GM21447 (cell line): ENCODE measurements around the gene PPP4C.
"Not testable (repeated sequence)": the region's sequence is repeated elsewhere in the genome, so short reads cannot be mapped to it uniquely, and the experiment has no call there.

Experiments
- ATAC-seq: cut with Tn5 transposase; IDR thresholded peaks from one replicate; pipeline ENCODE4 v1.9.1; 2021; ENCODE audit not compliant: unreplicated experiment

Gene PPP4C

GRCh38 chr16:30075503-30076275 lies at the start of gene PPP4C:
Gene PPP4C (plus strand): TSS chr16:30075994. CDS start chr16:30076378, 384 bp downstream.
- ATAC-seq: peak; percentile 73

- no peak for ATAC-seq
These were observed 49.3 kb upstream of the PPP4C start for GRCh38 chr16:30026449-30026848.

- no peak for ATAC-seq
These were observed 48.0 kb upstream of the PPP4C start for GRCh38 chr16:30027588-30028437.

GRCh38 chr16:30028438-30029076 lies 47.2 kb upstream of the PPP4C start:
- ATAC-seq: no peak

- ATAC-seq: no peak
These were observed 45.6 kb upstream of the PPP4C start for GRCh38 chr16:30030011-30030685.

- no peak for ATAC-seq
These were observed 44.9 kb upstream of the PPP4C start, which contains the start of gene TLCD3B for GRCh38 chr16:30030841-30031413. Gene TLCD3B (minus strand): TSS chr16:30031271. CDS start chr16:30030527, 744 bp downstream.

- no peak for ATAC-seq
These were observed 44.3 kb upstream of the PPP4C start for GRCh38 chr16:30031477-30031918.

GRCh38 chr16:30032083-30032819 lies 43.5 kb upstream of the PPP4C start:
- no peak for ATAC-seq

GRCh38 chr16:30033270-30033669 lies 42.5 kb upstream of the PPP4C start:
- ATAC-seq: no peak

- no peak for ATAC-seq
These were observed 35.6 kb upstream of the PPP4C start for GRCh38 chr16:30040221-30040620.

- not testable (repeated sequence) for ATAC-seq
These were observed 35.1 kb upstream of the PPP4C start for GRCh38 chr16:30040690-30041089.

- no peak for ATAC-seq
These were observed 34.0 kb upstream of the PPP4C start for GRCh38 chr16:30041841-30042240.

GRCh38 chr16:30046178-30046577 lies 29.6 kb upstream of the PPP4C start:
- no peak for ATAC-seq

GRCh38 chr16:30046588-30046987 lies 29.2 kb upstream of the PPP4C start:
- no peak for ATAC-seq

GRCh38 chr16:30049871-30050270 lies 25.9 kb upstream of the PPP4C start:
- no peak for ATAC-seq

GRCh38 chr16:30051518-30051917 lies 24.3 kb upstream of the PPP4C start:
- ATAC-seq: no peak

GRCh38 chr16:30052671-30053372 lies 23.0 kb upstream of the PPP4C start:
- peak; percentile 66 for ATAC-seq

GRCh38 chr16:30053376-30054015 lies 22.3 kb upstream of the PPP4C start:
- ATAC-seq: no peak

GRCh38 chr16:30054451-30054850 lies 21.3 kb upstream of the PPP4C start:
- ATAC-seq: no peak
